PC-9 (cell line): Measurements from ENCODE around the gene APBA2.

Experiments used
- EZH2 ChIP-seq: fragments of 200-600 bp; sonication (generic); IDR thresholded peaks from 2 replicates; pipeline ENCODE4 v1.8.0; 2017; ENCODE audit warnings: antibody characterized with exemption, low read depth
- TF ChIP-seq, protein P1 (sequence below): fragments of 200-600 bp; sonication (generic); conservative IDR thresholded peaks from 2 replicates; pipeline ENCODE4 v1.6.1; 2017; ENCODE audit warnings: mixed run types, antibody characterized with exemption, mild to moderate bottlenecking, moderate library complexity

GRCh38 chr15:28981351-28981720, 95.6 kb downstream of the APBA2 start:
- TF ChIP-seq, protein P1, sequence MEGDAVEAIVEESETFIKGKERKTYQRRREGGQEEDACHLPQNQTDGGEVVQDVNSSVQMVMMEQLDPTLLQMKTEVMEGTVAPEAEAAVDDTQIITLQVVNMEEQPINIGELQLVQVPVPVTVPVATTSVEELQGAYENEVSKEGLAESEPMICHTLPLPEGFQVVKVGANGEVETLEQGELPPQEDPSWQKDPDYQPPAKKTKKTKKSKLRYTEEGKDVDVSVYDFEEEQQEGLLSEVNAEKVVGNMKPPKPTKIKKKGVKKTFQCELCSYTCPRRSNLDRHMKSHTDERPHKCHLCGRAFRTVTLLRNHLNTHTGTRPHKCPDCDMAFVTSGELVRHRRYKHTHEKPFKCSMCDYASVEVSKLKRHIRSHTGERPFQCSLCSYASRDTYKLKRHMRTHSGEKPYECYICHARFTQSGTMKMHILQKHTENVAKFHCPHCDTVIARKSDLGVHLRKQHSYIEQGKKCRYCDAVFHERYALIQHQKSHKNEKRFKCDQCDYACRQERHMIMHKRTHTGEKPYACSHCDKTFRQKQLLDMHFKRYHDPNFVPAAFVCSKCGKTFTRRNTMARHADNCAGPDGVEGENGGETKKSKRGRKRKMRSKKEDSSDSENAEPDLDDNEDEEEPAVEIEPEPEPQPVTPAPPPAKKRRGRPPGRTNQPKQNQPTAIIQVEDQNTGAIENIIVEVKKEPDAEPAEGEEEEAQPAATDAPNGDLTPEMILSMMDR = no peak
- no peak for TF ChIP-seq EZH2
